Heart left ventricle (tissue), 13 donors: ENCODE results near the gene XIRP1.

Experiments
- CTCF ChIP-seq, 12 donors: fragments of 200-600 bp; sonication (generic) in 4 of 12; IDR thresholded peaks; one replicate each; pipeline versions ENCODE4 v1.5.0 to v1.8.0; 2018 to 2022; ENCODE audit warnings: antibody characterized with exemption in 12 of 12, mild to moderate bottlenecking in 5 of 12
- POLR2A ChIP-seq, 2 donors: fragments of 450-650 bp; IDR thresholded peaks; one replicate each; pipeline ENCODE4 v1.6.1; 2017; ENCODE audit warnings: antibody characterized with exemption in 2 of 2, mild to moderate bottlenecking in 2 of 2, moderate library complexity in 2 of 2
- donor health status: ischemic (EF 13 %, LVEDD 7.1; RV severe dilation, severe dysfunction).
- donor health status: DM: no; HTN: yes; CAD: no.
- donor health status: DM: no; HTN: no; CAD: no.
- donor health status: ischemic (EF 25% LVEDD 6.9; RV normal size, moderate dysfunction).
- donor health status: ischemic (EF 25% LVEDD 5.7; RV mildly dilated, moderate dysfunction).
- donor health status: ischemic (EF 35%, LVEDD 5.7; RV mildly dilated, moderate dysfunction).
- donor health status: nonischemic (EF 11% LVEDD 7.7; RV severe dilation, severe dysfunction).
- donor health status: DM: yes; HTN: yes; CAD: no.
- donor health status: PGD.
- donor health status: ischemic (EF 29% LVEDD 5.4; RV normal size, mild dysfunction).
- donor health status: nonischemic (EF 23%, LVEDD 6.1; RV moderate dilation, normal function).

- TF ChIP-seq POLR2A (IDR thresholded peaks at IDR 0.05) = no peak
- no peak for TF ChIP-seq CTCF (IDR thresholded peaks at IDR 0.05)
These were observed 13.6 kb upstream of the XIRP1 start for GRCh38 chr3:39205919-39206516.
